IPS-18c (cell line): ENCODE measurements around the gene SHQ1.
"Not testable (repeated sequence)": the region's sequence is repeated elsewhere in the genome, so short reads cannot be mapped to it uniquely, and the experiment has no call there.

Experiments used
- H3K4me3 ChIP-seq: 2 replicates; pipeline ENCODE4 v1.7.0; 2013; ENCODE audit warnings: low read depth, mild to moderate bottlenecking, low read length, moderate library complexity; ENCODE audit not compliant: insufficient read depth
- H3K9me3 ChIP-seq: one replicate; pipeline ENCODE4 v1.6.1; 2013; ENCODE audit warnings: mild to moderate bottlenecking, low read length, moderate library complexity; ENCODE audit not compliant: control insufficient read depth, insufficient read depth

SHQ1 gene

GRCh38 chr3:72744330-72744729 is 103.9 kb downstream of the SHQ1 start:
- no peak overlapping the region for H3K4me3 ChIP-seq
- no peaks in the 10 kb centered on the region for H3K9me3 ChIP-seq

GRCh38 chr3:72739531-72740466 is 108.4 kb downstream of the SHQ1 start:
- Histone ChIP-seq H3K9me3 (no peaks in the 10 kb centered on the region), H3K4me3 (no peak overlapping the region)

GRCh38 chr3:72738752-72739530 is 109.3 kb downstream of the SHQ1 start:
- Histone ChIP-seq H3K4me3 (peak overlapping the region; percentile 56), H3K9me3 (no peaks in the 10 kb centered on the region)

- H3K4me3 ChIP-seq, H3K9me3 ChIP-seq: not testable (repeated sequence)
These were observed 113.2 kb downstream of the SHQ1 start for GRCh38 chr3:72735072-72735471.

- no peaks in the 10 kb centered on the region for H3K9me3 ChIP-seq
- no peak overlapping the region for H3K4me3 ChIP-seq
These were observed 114.6 kb downstream of the SHQ1 start for GRCh38 chr3:72733676-72734075.

- H3K9me3 ChIP-seq, H3K4me3 ChIP-seq: not testable (repeated sequence)
These were observed 115.4 kb downstream of the SHQ1 start for GRCh38 chr3:72732666-72733345.

- no peak overlapping the region for H3K4me3 ChIP-seq
- H3K9me3 ChIP-seq = no peaks in the 10 kb centered on the region
These were observed 119.2 kb downstream of the SHQ1 start for GRCh38 chr3:72728958-72729467.

- Histone ChIP-seq H3K4me3 (no peak overlapping the region), H3K9me3 (no peaks in the 10 kb centered on the region)
These were observed 119.8 kb downstream of the SHQ1 start for GRCh38 chr3:72728329-72728889.

GRCh38 chr3:72727726-72728125 is 120.5 kb downstream of the SHQ1 start:
- no peaks in the 10 kb centered on the region for H3K9me3 ChIP-seq
- no peak overlapping the region for H3K4me3 ChIP-seq

- Histone ChIP-seq H3K4me3 (no peak overlapping the region), H3K9me3 (no peaks in the 10 kb centered on the region)
These were observed 121.1 kb downstream of the SHQ1 start for GRCh38 chr3:72727172-72727571.

- H3K9me3 ChIP-seq = no peaks in the 10 kb centered on the region
- no peak overlapping the region for H3K4me3 ChIP-seq
These were observed 123.0 kb downstream of the SHQ1 start for GRCh38 chr3:72725229-72725628.

- no peaks in the 10 kb centered on the region for H3K9me3 ChIP-seq
- no peak overlapping the region for H3K4me3 ChIP-seq
These were observed 124.2 kb downstream of the SHQ1 start for GRCh38 chr3:72724070-72724469.

GRCh38 chr3:72722930-72723726 is 125.1 kb downstream of the SHQ1 start:
- Histone ChIP-seq H3K4me3 (no peak overlapping the region), H3K9me3 (no peaks in the 10 kb centered on the region)

GRCh38 chr3:72721683-72722381 is 126.4 kb downstream of the SHQ1 start:
- Histone ChIP-seq H3K4me3 (no peak overlapping the region), H3K9me3 (no peaks in the 10 kb centered on the region)

- Histone ChIP-seq H3K9me3 (peaks cover 9% of the 10 kb centered on the region), H3K4me3 (no peak overlapping the region)
These were observed 127.7 kb downstream of the SHQ1 start for GRCh38 chr3:72720566-72720965.

- Histone ChIP-seq H3K4me3 (no peak overlapping the region), H3K9me3 (peaks cover 10% of the 10 kb centered on the region)
These were observed 129.1 kb downstream of the SHQ1 start for GRCh38 chr3:72719137-72719536.
